NCI-H526 treated with DMSO at 0.1 percent for 48 hours (cell line): ENCODE results near the gene SUN5.
"Not testable (repeated sequence)": the region's sequence is repeated elsewhere in the genome, so short reads cannot be mapped to it uniquely, and the experiment has no call there.

Source experiments
- DNase-seq: peaks from one replicate; lab custom pipeline; 2025; lab: John Stamatoyannopoulos, UW

The SUN5 gene

GRCh38 chr20:32977281-32978008, 26.8 kb downstream of the SUN5 start:
- no peak for DNase-seq

- no peak for DNase-seq
Observed at GRCh38 chr20:32976746-32977145, 27.5 kb downstream of the SUN5 start.

GRCh38 chr20:32975698-32976674, 28.2 kb downstream of the SUN5 start:
- DNase-seq: no peak

- DNase-seq: not testable (repeated sequence)
Observed at GRCh38 chr20:32975121-32975520, 29.1 kb downstream of the SUN5 start.

GRCh38 chr20:32974204-32975064, 29.8 kb downstream of the SUN5 start:
- DNase-seq: not testable (repeated sequence)

- no peak for DNase-seq
Observed at GRCh38 chr20:32973077-32973717, 31.0 kb downstream of the SUN5 start.

GRCh38 chr20:32972181-32973076, 31.8 kb downstream of the SUN5 start:
- no peak for DNase-seq

GRCh38 chr20:32971703-32972161, 32.5 kb downstream of the SUN5 start:
- DNase-seq: no peak

GRCh38 chr20:32970973-32971300, 33.3 kb downstream of the SUN5 start:
- no peak for DNase-seq

GRCh38 chr20:32970115-32970972, 33.9 kb downstream of the SUN5 start:
- DNase-seq: no peak

GRCh38 chr20:32969356-32970114, 34.7 kb downstream of the SUN5 start:
- DNase-seq: no peak

- no peak for DNase-seq
Observed at GRCh38 chr20:32968478-32969241, 35.6 kb downstream of the SUN5 start.

- no peak for DNase-seq
Observed at GRCh38 chr20:32967961-32968457, 36.2 kb downstream of the SUN5 start.

GRCh38 chr20:32966881-32967781, 37.1 kb downstream of the SUN5 start:
- no peak for DNase-seq

GRCh38 chr20:32966382-32966781, 37.9 kb downstream of the SUN5 start:
- no peak for DNase-seq

GRCh38 chr20:32965581-32966373, 38.5 kb downstream of the SUN5 start:
- no peak for DNase-seq
